SK-N-SH (cell line): Measurements from ENCODE around the gene PAIP1. TPM values are rescaled to one million over a fixed set of nuclear protein-coding genes. Genes with fewer than 3 reads are reported as not detected.

Experiments
- CTCF ChIA-PET: fragments of 300-600, 350-600 bp; formaldehyde crosslinking; extraction: SDS; loops from one replicate; lab custom pipeline; 2021; lab: Yijun Ruan, JAX
- POLR2A ChIA-PET: fragments of 350-600 bp; sonication (Branson Sonifier 250); formaldehyde crosslinking; extraction: SDS; loops from one replicate; lab custom pipeline; 2020; ENCODE audit warnings: antibody characterized with exemption, inconsistent platforms; lab: Yijun Ruan, JAX
- DNase-seq: peaks from one replicate; pipeline ENCODE4 v3.0.0; 2012
- H2AFZ ChIP-seq: fragments of 200-600 bp; sonication (generic); 2 replicates; pipeline ENCODE4 v1.8.1; 2016; ENCODE audit warnings: antibody characterized with exemption, mild to moderate bottlenecking, low read depth
- H3F3A ChIP-seq: fragments of 200-600 bp; sonication (generic); replicated peaks from 2 replicates; pipeline ENCODE3; 2016; ENCODE audit warnings: antibody characterized with exemption, mild to moderate bottlenecking; ENCODE audit not compliant: insufficient read depth
- H3K27ac ChIP-seq, 2 experiments: fragments of 200-500 bp in 1 of 2; fragments of 200-600 bp in 1 of 2; sonication (Bioruptor generic) in 1 of 2; sonication (generic), shearing (Covaris generic) in 1 of 2; 2 replicates each; pipeline versions ENCODE4 v1.5.1 to v1.6.1; 2014 to 2016; ENCODE audit warnings: low read depth in 2 of 2, inconsistent platforms in 1 of 2, low read length in 1 of 2, mild to moderate bottlenecking in 1 of 2, mixed read lengths in 1 of 2
- H3K27me3 ChIP-seq: fragments of 200-600 bp; sonication (generic), shearing (Covaris generic); 2 replicates; pipeline ENCODE4 v1.6.1; 2016; ENCODE audit warnings: mixed run types; ENCODE audit not compliant: insufficient read depth
- H3K36me3 ChIP-seq, 2 experiments: fragments of 200-500 bp in 1 of 2; fragments of 200-600 bp in 1 of 2; sonication (Bioruptor generic) in 1 of 2; sonication (generic) in 1 of 2; replicated peaks in 1 of 2; 2 replicates each; pipeline versions ENCODE3 to v1.5.1; 2014 to 2016; ENCODE audit warnings: low read length in 1 of 2, mild to moderate bottlenecking in 1 of 2; ENCODE audit not compliant: insufficient read depth in 2 of 2, control insufficient read depth in 1 of 2
- H3K4me1 ChIP-seq, 2 experiments: fragments of 200-500 bp in 1 of 2; fragments of 200-600 bp in 1 of 2; sonication (Bioruptor generic) in 1 of 2; sonication (generic), shearing (Covaris generic) in 1 of 2; 2 replicates each; pipeline versions ENCODE4 v1.5.1 to v1.6.1; 2014 to 2016; ENCODE audit warnings: low read depth in 1 of 2, low read length in 1 of 2, mixed run types in 1 of 2; ENCODE audit not compliant: insufficient read depth in 2 of 2, control insufficient read depth in 1 of 2
- H3K4me2 ChIP-seq: fragments of 200-600 bp; sonication (generic), shearing (Covaris generic); 2 replicates; pipeline ENCODE4 v1.6.1; 2017; ENCODE audit warnings: mixed run types
- H3K4me3 ChIP-seq, 2 experiments: fragments of 200-500 bp in 1 of 2; fragments of 200-600 bp in 1 of 2; sonication (Bioruptor generic) in 1 of 2; sonication (generic), shearing (Covaris generic) in 1 of 2; 2 replicates each; pipeline versions ENCODE4 v1.5.1 to v1.8.1; 2014 to 2016; ENCODE audit warnings: low read depth in 2 of 2, inconsistent platforms in 1 of 2, low read length in 1 of 2, mild to moderate bottlenecking in 1 of 2, mixed read lengths in 1 of 2, moderate library complexity in 1 of 2
- H3K79me2 ChIP-seq: fragments of 200-600 bp; sonication (generic); 2 replicates; pipeline ENCODE4 v1.8.1; 2017; ENCODE audit warnings: mild to moderate bottlenecking; ENCODE audit not compliant: insufficient read depth
- H3K9ac ChIP-seq: fragments of 200-600 bp; sonication (generic); 2 replicates; pipeline ENCODE4 v1.6.1; 2017; ENCODE audit warnings: mixed run types
- H3K9me2 ChIP-seq: fragments of 200-600 bp; sonication (generic); 2 replicates; pipeline ENCODE4 v1.6.1; 2017; ENCODE audit warnings: mixed run types
- H3K9me3 ChIP-seq: fragments of 200-600 bp; sonication (generic); 2 replicates; pipeline ENCODE4 v1.6.1; 2017; ENCODE audit warnings: mixed run types, mild to moderate bottlenecking, moderate library complexity
- H4K20me1 ChIP-seq: fragments of 200-600 bp; sonication (generic); 2 replicates; pipeline ENCODE4 v1.6.1; 2017; ENCODE audit warnings: mild to moderate bottlenecking, mixed run types; ENCODE audit not compliant: insufficient read depth
- ELF1 ChIP-seq: IDR thresholded peaks from 2 replicates; pipeline ENCODE4 v1.4.0; 2012
- EP300 ChIP-seq, 2 experiments: IDR thresholded peaks; 2 replicates each; pipeline versions ENCODE4 v1.4.0 to v1.6.1; 2012; ENCODE audit warnings: borderline replicate concordance in 1 of 2, low read depth in 1 of 2, low read length in 1 of 2
- EZH2phosphoT487 ChIP-seq: fragments of 200-600 bp; sonication (generic); IDR thresholded peaks from 2 replicates; pipeline ENCODE4 v1.6.1; 2017; ENCODE audit warnings: low read depth, mixed run types, mild to moderate bottlenecking, antibody characterized with exemption, moderate library complexity, borderline replicate concordance
- FOSL2 ChIP-seq: IDR thresholded peaks from 2 replicates; pipeline ENCODE4 v1.4.0; 2012; ENCODE audit warnings: low read depth, mild to moderate bottlenecking, moderate library complexity, borderline replicate concordance
- GABPA ChIP-seq: IDR thresholded peaks from 2 replicates; pipeline ENCODE4 v1.4.0; 2012; ENCODE audit warnings: low read depth, mild to moderate bottlenecking
- MEF2A ChIP-seq: IDR thresholded peaks from 2 replicates; pipeline ENCODE4 v1.4.0; 2012; ENCODE audit warnings: low read depth, borderline replicate concordance
- NRF1 ChIP-seq: IDR thresholded peaks from 2 replicates; pipeline ENCODE4 v1.6.1; 2012; ENCODE audit warnings: low read depth, mild to moderate bottlenecking, low read length
- RFX5 ChIP-seq: IDR thresholded peaks from 2 replicates; pipeline ENCODE4 v1.6.1; 2012; ENCODE audit warnings: mild to moderate bottlenecking, improper control_type of control experiment, low read length
- SIN3A ChIP-seq: IDR thresholded peaks from 2 replicates; pipeline ENCODE4 v1.6.1; 2012; ENCODE audit warnings: low read depth, mild to moderate bottlenecking, low read length, moderate library complexity, borderline replicate concordance
- TEAD4 ChIP-seq: IDR thresholded peaks from 2 replicates; pipeline ENCODE4 v1.4.0; 2012; ENCODE audit warnings: mild to moderate bottlenecking, borderline replicate concordance; ENCODE audit not compliant: insufficient read depth
- YY1 ChIP-seq: IDR thresholded peaks from 2 replicates; pipeline ENCODE4 v1.4.0; 2012; ENCODE audit warnings: low read depth, mild to moderate bottlenecking
- WGBS: methylation state at CpG from one replicate; pipeline ENCODE4 v1.1.6; 2017; ENCODE audit warnings: low lambda C conversion rate; 5-methylcytosine and 5-hydroxymethylcytosine counted together
- polyA plus RNA-seq, 3 experiments: library from polyadenylated mRNA; depleted of rRNA; stranded (reverse); fragments of >200 nt; gene quantifications; 2 replicates each; pipeline ENCODE4 v1.2.3, GENCODE V29; 2012
- TF ChIP-seq, protein P1 (sequence below): fragments of 200-600 bp; sonication (generic); IDR thresholded peaks from 2 replicates; pipeline ENCODE4 v1.6.1; 2017; ENCODE audit warnings: antibody characterized with exemption, mild to moderate bottlenecking, moderate library complexity
- TF ChIP-seq, protein P2 (sequence below): IDR thresholded peaks from 2 replicates; pipeline ENCODE4 v1.6.1; 2012; ENCODE audit warnings: mild to moderate bottlenecking, low read depth, low read length, moderate library complexity
- TF ChIP-seq, protein P3 (sequence below): IDR thresholded peaks from 2 replicates; pipeline ENCODE4 v1.4.0; 2012; ENCODE audit warnings: low read depth, borderline replicate concordance

Gene PAIP1
- polyA plus RNA-seq, 1 of the 3 experiments (the other 2 are of a cell fraction), result 70.0 TPM

DNA sequence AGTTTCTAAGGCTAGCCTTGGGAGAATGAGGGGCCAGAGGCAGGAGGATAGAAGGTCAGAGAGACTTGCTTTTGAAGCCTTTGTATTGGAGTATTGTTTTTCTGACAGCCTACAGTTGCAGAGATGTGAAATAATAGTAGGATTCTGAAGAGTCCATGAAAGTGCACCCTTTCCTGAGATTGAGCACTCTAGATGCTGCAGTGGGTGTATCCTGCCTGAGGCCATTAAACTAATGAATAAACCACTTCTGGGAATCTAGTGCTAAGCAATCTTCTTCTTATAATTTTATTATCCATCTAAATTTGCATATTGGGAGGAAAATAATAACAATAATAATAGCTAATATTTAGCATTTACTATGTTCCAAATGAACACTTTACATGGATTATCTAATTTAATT is 26.8 kb upstream of the PAIP1 start (continued):
- TF ChIP-seq, protein P1, sequence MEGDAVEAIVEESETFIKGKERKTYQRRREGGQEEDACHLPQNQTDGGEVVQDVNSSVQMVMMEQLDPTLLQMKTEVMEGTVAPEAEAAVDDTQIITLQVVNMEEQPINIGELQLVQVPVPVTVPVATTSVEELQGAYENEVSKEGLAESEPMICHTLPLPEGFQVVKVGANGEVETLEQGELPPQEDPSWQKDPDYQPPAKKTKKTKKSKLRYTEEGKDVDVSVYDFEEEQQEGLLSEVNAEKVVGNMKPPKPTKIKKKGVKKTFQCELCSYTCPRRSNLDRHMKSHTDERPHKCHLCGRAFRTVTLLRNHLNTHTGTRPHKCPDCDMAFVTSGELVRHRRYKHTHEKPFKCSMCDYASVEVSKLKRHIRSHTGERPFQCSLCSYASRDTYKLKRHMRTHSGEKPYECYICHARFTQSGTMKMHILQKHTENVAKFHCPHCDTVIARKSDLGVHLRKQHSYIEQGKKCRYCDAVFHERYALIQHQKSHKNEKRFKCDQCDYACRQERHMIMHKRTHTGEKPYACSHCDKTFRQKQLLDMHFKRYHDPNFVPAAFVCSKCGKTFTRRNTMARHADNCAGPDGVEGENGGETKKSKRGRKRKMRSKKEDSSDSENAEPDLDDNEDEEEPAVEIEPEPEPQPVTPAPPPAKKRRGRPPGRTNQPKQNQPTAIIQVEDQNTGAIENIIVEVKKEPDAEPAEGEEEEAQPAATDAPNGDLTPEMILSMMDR, result no peak

DNA sequence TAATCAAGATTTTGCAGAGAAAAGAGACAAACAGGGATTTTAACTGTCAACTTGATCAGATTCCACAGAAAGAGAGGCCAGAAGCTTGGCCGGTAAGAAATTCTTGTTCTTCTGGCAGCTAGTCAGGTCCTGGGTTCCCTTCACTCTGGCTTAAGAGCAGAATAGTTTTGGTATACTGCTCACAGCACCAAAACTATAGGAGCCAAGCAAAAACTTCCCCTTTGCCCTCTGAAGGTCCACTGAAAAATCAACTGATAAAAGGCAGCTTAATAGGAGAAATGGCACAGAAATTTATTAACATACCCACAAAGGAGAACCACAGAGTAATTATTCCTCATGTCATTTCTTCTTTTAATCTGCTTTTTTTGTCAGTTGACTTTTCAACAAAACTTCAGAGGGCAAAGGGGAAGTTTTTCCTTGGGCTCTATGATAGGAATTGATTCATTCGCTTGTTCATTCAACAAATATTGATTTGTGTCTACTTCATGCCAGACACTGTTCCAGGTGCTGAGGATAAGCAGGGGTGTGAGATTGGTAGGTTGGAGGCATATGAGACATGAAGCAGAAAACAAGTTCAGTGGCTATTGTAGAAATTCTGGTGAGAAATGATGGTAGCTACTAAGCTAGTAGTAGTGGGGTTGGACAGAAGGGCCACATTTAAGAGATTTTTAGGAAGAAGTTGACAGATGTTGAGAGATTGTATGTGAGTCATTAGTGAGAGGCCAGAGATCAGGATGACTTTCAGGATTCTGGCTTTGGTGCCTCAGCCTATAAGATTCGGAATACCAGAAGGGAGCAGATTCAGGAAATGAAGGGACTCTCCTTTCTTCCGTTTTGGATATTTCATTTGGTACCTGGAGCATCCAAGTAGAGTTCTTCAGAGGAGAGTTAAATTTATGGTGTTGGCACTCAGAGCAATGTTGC is 25.5 kb upstream of the PAIP1 start:
- Histone ChIP-seq H3F3A (no peaks in the 10 kb centered on the region), H3K4me2 (no peak overlapping the region), H3K36me3 (peaks cover 0 to 2% of the 10 kb centered on the region in 2 experiments), H3K9ac (no peak overlapping the region), H3K27me3 (no peaks in the 10 kb centered on the region), H2AFZ (no peak overlapping the region), H3K4me3 (no peak overlapping the region), H4K20me1 (no peaks in the 10 kb centered on the region)
- CTCF ChIA-PET, result no interaction called here
- no peak for DNase-seq
- no peak for TF ChIP-seq RFX5
- TF ChIP-seq EP300 (IDR thresholded peaks at IDR 0.05; ENCODE audit: borderline replicate concordance in 1 of 2, low read depth in 1 of 2, low read length in 1 of 2), result no peak
- no peak for TF ChIP-seq EZH2phosphoT487
- TF ChIP-seq YY1, result no peak
- no peak for TF ChIP-seq NRF1
- TF ChIP-seq, protein P2, sequence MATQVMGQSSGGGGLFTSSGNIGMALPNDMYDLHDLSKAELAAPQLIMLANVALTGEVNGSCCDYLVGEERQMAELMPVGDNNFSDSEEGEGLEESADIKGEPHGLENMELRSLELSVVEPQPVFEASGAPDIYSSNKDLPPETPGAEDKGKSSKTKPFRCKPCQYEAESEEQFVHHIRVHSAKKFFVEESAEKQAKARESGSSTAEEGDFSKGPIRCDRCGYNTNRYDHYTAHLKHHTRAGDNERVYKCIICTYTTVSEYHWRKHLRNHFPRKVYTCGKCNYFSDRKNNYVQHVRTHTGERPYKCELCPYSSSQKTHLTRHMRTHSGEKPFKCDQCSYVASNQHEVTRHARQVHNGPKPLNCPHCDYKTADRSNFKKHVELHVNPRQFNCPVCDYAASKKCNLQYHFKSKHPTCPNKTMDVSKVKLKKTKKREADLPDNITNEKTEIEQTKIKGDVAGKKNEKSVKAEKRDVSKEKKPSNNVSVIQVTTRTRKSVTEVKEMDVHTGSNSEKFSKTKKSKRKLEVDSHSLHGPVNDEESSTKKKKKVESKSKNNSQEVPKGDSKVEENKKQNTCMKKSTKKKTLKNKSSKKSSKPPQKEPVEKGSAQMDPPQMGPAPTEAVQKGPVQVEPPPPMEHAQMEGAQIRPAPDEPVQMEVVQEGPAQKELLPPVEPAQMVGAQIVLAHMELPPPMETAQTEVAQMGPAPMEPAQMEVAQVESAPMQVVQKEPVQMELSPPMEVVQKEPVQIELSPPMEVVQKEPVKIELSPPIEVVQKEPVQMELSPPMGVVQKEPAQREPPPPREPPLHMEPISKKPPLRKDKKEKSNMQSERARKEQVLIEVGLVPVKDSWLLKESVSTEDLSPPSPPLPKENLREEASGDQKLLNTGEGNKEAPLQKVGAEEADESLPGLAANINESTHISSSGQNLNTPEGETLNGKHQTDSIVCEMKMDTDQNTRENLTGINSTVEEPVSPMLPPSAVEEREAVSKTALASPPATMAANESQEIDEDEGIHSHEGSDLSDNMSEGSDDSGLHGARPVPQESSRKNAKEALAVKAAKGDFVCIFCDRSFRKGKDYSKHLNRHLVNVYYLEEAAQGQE, result no peak
- TF ChIP-seq ELF1, result no peak
- TF ChIP-seq, protein P3, sequence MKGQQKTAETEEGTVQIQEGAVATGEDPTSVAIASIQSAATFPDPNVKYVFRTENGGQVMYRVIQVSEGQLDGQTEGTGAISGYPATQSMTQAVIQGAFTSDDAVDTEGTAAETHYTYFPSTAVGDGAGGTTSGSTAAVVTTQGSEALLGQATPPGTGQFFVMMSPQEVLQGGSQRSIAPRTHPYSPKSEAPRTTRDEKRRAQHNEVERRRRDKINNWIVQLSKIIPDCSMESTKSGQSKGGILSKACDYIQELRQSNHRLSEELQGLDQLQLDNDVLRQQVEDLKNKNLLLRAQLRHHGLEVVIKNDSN, result no peak
- TF ChIP-seq TEAD4, result no peak
- TF ChIP-seq SIN3A, result no peak
- no peak for TF ChIP-seq MEF2A
- TF ChIP-seq GABPA, result no peak
- TF ChIP-seq FOSL2, result no peak
- TF ChIP-seq, all 33 proteins: peak for 0
- no peaks in the 10 kb centered on the region for H3K4me1 ChIP-seq
- POLR2A ChIA-PET, result no interaction called here
- H3K79me2 ChIP-seq, result no peaks in the 10 kb centered on the region
- H3K9me2 ChIP-seq, result no peaks in the 10 kb centered on the region
- no peak overlapping the region for H3K27ac ChIP-seq
- 93% methylated on average over 4 of the region's 4 CpGs for WGBS
- H3K9me3 ChIP-seq, result no peaks in the 10 kb centered on the region
